GM19455 (cell line): ENCODE measurements around the gene PDX1.

ENCODE experiments used
- ATAC-seq: cut with Tn5 transposase; IDR thresholded peaks from one replicate; pipeline ENCODE4 v1.9.1; 2021; ENCODE audit not compliant: unreplicated experiment

PDX1 gene

DNA sequence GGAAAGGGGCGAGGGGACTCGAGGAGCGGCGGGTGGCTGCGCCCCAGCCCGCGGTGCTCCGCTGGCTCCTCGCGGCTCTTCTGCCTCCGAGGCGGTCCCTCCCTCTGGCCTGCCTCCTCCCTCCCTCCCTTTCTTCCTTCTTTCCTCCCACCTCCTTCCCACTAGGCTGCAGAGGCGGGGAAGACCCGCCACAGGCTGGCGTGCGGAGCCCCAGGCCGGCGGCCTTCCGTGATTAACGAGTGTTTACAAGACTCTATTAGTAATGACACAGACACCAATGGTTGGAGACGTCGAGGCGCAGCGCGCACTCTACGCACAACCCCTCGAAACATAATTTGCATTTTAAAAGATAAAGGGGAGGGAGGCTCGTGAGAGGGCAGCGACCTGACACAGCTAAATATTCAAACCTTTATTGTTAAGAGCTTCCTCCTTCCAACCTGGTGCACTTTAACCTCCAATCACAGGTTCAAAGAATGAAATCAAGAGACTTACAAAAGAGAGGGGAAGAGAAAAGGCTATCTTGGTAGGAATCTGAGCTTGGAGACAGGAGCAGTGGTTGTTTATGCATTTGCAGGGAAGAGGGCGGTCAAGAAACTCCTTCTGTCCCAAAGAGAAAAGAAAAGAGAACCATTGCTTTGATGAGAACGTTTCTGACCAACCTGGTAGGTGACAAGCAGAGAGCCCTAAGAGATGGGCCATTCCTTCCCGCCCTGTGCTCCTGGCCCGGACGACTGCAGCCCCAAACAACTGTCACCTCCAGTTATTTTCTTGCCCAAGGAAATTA is 49.5 kb downstream of the PDX1 start, which contains the start of gene CDX2:
TSS of gene CDX2 (minus strand) at position 234 of the 784 bp plus-strand sequence. CDS start 309 bp downstream, outside the sequence.
- ATAC-seq, result no peak

- ATAC-seq, result no peak
These were observed 50.0 kb downstream of the PDX1 start for GRCh38 chr13:27969866-27970229.

DNA sequence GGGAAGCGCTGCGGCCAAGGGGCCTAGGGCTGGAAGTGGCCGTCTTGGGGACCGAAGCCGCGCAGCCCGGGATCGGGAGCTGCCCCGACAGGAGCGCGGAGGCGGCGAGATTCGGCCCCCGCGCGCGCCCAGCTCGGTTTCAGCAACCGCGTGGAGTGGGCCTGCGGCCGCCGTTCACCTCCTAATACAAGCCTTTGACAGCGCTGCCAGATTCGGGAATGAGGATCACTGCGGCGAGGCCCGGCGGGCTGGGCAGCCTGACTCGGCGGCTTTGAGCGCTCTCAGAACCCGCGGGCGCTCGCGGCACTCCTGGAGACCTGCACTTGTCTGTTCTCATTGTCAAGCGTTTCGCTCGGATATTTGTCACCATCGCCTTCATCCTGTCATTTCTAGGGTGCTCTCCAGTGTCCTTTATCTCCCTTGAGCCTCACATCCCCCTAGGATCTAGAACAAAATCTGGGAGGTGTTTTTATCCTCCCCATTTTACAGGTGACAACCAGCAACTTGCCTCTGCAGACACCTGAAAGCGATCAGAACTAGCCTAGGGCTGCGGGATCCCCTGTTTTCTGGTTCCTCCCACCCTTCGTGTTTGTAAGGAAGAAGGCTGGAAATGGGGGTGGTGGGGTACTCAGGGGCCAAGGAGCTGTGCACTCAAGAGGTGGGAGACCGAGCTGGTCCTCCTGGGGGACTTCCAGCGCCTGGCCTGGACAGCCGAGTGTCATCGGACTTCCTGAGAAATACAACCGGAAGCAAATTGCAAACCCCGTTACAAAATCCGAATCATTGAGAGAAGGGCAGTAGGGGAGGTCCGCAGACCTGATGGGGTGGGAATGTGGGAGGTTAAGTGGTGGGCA is 50.8 kb downstream of the PDX1 start:
- no peak for ATAC-seq

DNA sequence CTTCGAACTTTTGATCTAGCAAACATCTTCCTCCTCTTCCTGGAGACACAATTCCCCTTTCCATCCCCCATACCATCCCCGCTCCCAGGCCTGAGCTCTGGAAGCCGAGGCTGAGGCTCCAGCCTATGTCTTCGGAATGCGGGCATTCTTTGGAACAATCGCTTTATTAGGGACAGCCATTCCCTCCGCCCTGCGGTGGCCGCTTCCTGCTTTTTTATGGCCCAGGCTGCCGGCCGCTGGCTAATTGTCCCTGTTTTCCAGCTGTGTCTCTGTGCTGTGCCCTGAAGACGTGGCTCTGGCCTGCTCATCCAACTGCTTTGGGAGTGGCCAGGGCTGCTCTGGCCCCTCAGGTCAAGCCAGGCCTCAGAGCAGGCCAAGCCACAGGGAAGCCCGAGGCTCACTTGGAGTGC is 51.4 kb downstream of the PDX1 start:
- ATAC-seq, result no peak

DNA sequence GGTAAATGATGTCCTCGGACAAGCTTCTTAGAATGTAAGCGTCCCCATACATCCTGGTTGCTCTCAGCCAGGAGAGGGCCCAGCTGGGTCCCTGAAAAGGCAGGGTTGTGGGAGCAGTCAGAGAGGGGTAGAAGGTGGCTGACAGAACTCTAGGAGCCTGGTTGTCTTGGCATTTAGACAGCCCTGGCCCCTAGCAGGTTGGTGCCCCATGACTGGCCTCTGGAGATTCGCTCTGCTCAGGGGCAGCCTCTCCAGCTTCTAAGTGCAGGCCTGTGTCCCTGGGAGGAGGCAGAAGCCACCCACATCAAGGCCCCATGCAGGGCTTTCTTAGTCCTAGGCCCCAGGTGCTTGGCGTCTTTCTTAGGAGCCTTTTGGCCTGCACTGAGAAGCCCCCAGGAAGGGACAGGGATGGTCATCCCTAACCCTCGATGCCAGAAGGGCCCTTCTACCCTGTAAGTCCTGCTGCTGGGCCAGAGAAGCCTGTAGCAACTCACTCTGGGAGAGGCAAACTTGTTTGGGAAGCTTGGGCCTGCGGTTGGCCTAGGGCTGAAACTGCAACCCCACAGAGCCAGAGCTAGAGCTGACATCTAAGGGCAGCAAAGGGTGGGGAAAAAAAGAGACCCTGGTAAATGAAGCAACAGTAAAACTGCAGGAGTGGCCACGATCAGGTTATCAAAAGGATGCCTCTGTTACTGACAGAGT is 52.1 kb downstream of the PDX1 start:
- ATAC-seq, result no peak

- no peak for ATAC-seq
These were observed 52.6 kb downstream of the PDX1 start for GRCh38 chr13:27972478-27972820.

DNA sequence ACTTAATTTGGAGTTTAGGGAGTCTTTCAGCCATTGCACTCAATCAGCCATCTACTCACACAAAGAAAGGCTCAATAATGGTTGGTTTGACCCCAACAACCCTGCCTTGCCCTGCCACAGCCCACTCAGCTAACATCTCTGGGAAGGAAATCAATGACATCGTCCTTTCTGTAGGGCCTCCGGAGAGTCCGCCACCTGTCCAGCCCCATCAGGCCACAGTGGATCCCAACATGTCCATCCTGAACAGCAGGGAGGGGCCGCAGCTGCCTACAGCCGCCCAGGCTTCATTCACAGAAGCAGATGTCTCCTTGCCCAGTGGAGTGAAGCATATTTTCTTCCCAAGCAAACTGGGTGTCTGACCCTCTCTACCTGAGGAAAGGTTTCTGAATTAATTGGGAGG is 53.5 kb downstream of the PDX1 start:
- no peak for ATAC-seq

- no peak for ATAC-seq
These were observed 54.3 kb downstream of the PDX1 start for GRCh38 chr13:27973961-27974662.
